ENCODE measurements around the gene WDR81.

DNA sequence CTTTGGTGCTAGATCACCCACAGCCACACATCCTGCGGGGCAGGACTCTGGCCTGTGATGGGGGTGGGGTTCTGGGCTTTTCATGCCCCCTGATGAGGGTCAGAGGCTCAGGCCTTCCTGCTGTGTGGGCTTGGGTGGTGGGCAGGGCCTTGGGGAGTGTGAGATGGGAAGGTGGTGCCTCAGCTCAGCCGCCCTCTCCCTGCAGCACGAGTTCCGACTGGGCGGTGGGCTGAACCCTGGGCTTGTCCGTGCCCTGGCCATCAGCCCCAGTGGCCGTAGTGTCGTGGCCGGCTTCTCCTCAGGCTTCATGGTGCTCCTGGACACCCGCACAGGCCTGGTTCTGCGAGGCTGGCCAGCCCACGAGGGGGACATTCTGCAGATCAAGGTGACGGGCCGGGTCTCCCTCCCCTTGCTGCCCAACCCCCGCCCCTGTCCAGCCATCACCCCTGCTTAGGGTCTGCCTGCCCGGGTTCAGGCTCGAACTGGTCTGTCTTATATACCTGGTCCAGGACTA lies 11.4 kb downstream of the WDR81 start:
- TF ChIP-seq, protein P1, sequence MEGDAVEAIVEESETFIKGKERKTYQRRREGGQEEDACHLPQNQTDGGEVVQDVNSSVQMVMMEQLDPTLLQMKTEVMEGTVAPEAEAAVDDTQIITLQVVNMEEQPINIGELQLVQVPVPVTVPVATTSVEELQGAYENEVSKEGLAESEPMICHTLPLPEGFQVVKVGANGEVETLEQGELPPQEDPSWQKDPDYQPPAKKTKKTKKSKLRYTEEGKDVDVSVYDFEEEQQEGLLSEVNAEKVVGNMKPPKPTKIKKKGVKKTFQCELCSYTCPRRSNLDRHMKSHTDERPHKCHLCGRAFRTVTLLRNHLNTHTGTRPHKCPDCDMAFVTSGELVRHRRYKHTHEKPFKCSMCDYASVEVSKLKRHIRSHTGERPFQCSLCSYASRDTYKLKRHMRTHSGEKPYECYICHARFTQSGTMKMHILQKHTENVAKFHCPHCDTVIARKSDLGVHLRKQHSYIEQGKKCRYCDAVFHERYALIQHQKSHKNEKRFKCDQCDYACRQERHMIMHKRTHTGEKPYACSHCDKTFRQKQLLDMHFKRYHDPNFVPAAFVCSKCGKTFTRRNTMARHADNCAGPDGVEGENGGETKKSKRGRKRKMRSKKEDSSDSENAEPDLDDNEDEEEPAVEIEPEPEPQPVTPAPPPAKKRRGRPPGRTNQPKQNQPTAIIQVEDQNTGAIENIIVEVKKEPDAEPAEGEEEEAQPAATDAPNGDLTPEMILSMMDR (IDR thresholded peaks at IDR 0.05), result no peak
- no peak for TF ChIP-seq POLR2A (IDR thresholded peaks at IDR 0.05)

Data from right lobe of liver (tissue), 4 donors.